HepG2 (cell line): ENCODE data around the gene ANKRD29.

Experiments used
- BHLHE40 ChIP-seq: IDR thresholded peaks from 2 replicates; pipeline ENCODE4 v1.6.1; 2011; ENCODE audit warnings: low read length, improper control_type of control experiment
- DPF2 ChIP-seq: sonication (generic); formaldehyde crosslinking; IDR thresholded peaks from 2 replicates; pipeline ENCODE4 v1.4.0; 2020; ENCODE audit warnings: mild to moderate bottlenecking, low read depth, missing genetic modification reagents, borderline replicate concordance
- FOXM1 ChIP-seq: sonication (generic); formaldehyde crosslinking; IDR thresholded peaks from 2 replicates; pipeline ENCODE4 v1.5.0; 2020; ENCODE audit warnings: missing genetic modification reagents
- PAX8 ChIP-seq: sonication (generic); formaldehyde crosslinking; IDR thresholded peaks from 2 replicates; pipeline ENCODE4 v1.8.0; 2022; ENCODE audit warnings: mild to moderate bottlenecking, missing genetic modification reagents, borderline replicate concordance
- SMC3 ChIP-seq: IDR thresholded peaks from 2 replicates; pipeline ENCODE4 v1.6.1; 2011; ENCODE audit warnings: low read length, improper control_type of control experiment
- SRSF1 ChIP-seq: fragments of 200-400 bp; formaldehyde crosslinking; optimal IDR thresholded peaks from 2 replicates; pipeline ENCODE3; 2017; ENCODE audit warnings: mild to moderate bottlenecking, low read depth, low read length, moderate library complexity
- U2AF2 ChIP-seq: fragments of 200-400 bp; formaldehyde crosslinking; IDR thresholded peaks from 2 replicates; pipeline ENCODE4 v1.6.1; 2017; ENCODE audit warnings: low read depth, mild to moderate bottlenecking, low read length
- ZNF530 ChIP-seq: sonication (generic); formaldehyde crosslinking; IDR thresholded peaks from 2 replicates; pipeline ENCODE4 v1.5.0; 2020; ENCODE audit warnings: low read depth, mild to moderate bottlenecking, missing genetic modification reagents
- ZSCAN30 ChIP-seq: sonication (generic); formaldehyde crosslinking; IDR thresholded peaks from 2 replicates; pipeline ENCODE4 v1.5.0; 2020; ENCODE audit warnings: mild to moderate bottlenecking, missing genetic modification reagents
- TF ChIP-seq, protein P1 (sequence below): sonication (generic); formaldehyde crosslinking; IDR thresholded peaks from 2 replicates; pipeline ENCODE4 v1.5.0; 2020; ENCODE audit warnings: mild to moderate bottlenecking, missing genetic modification reagents, moderate library complexity
- TF ChIP-seq, protein P2 (sequence below): sonication (generic); formaldehyde crosslinking; IDR thresholded peaks from 2 replicates; pipeline ENCODE4 v1.4.0; 2020; ENCODE audit warnings: missing genetic modification reagents

GRCh38 chr18:23684515-23685197, 21.9 kb upstream of the ANKRD29 start:
- TF ChIP-seq, protein P1, sequence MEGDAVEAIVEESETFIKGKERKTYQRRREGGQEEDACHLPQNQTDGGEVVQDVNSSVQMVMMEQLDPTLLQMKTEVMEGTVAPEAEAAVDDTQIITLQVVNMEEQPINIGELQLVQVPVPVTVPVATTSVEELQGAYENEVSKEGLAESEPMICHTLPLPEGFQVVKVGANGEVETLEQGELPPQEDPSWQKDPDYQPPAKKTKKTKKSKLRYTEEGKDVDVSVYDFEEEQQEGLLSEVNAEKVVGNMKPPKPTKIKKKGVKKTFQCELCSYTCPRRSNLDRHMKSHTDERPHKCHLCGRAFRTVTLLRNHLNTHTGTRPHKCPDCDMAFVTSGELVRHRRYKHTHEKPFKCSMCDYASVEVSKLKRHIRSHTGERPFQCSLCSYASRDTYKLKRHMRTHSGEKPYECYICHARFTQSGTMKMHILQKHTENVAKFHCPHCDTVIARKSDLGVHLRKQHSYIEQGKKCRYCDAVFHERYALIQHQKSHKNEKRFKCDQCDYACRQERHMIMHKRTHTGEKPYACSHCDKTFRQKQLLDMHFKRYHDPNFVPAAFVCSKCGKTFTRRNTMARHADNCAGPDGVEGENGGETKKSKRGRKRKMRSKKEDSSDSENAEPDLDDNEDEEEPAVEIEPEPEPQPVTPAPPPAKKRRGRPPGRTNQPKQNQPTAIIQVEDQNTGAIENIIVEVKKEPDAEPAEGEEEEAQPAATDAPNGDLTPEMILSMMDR (CRISPR knock-in tag) = no peak
- TF ChIP-seq ZNF530 (CRISPR knock-in tag) (no peak), FOXM1 (CRISPR knock-in tag) (no peak), U2AF2 (no peak), BHLHE40 (no peak), SRSF1 (no peak), PAX8 (CRISPR knock-in tag) (no peak), DPF2 (CRISPR knock-in tag) (no peak), ZSCAN30 (CRISPR knock-in tag) (no peak), SMC3 (no peak)
- TF ChIP-seq, protein P2, sequence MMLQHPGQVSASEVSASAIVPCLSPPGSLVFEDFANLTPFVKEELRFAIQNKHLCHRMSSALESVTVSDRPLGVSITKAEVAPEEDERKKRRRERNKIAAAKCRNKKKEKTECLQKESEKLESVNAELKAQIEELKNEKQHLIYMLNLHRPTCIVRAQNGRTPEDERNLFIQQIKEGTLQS = no peak
